ENCODE data around the gene NAALADL2. TPM values are rescaled to one million over a fixed set of nuclear protein-coding genes. Genes with fewer than 3 reads are reported as not detected.

The NAALADL2 gene
- total and polyA plus RNA-seq, 2 donors (not counting 1 experiment from before 2014, with no cell fraction given): not detected

- H3K4me1 Mint-ChIP-seq: no peaks in the 10 kb centered on the region
- H3K4me2 ChIP-seq (replicated peaks; ENCODE audit: low read depth, low read length, poor library complexity, severe bottlenecking): no peak overlapping the region
- H3K27me3 ChIP-seq (replicated peaks in 1 of 4; ENCODE audit: control extremely low read depth in 1 of 4, control insufficient read depth in 3 of 4, insufficient read depth in 4 of 4, low read length in 3 of 4): no peaks in the 10 kb centered on the region
- 100% methylated on average over 4 of the region's 6 CpGs for WGBS (ENCODE audit: insufficient coverage)
- H4K20me1 ChIP-seq (ENCODE audit: control insufficient read depth, insufficient read depth, low read length, poor library complexity, severe bottlenecking): no peaks in the 10 kb centered on the region
- no peaks in the 10 kb centered on the region for H3K36me3 ChIP-seq (replicated peaks in 1 of 2; ENCODE audit: control extremely low read depth in 1 of 2, control insufficient read depth in 1 of 2, extremely low read depth in 1 of 2, insufficient read depth in 2 of 2, low read length in 1 of 2)
- no peaks in the 10 kb centered on the region for H3K4me1 ChIP-seq (ENCODE audit: control insufficient read depth in 2 of 2, insufficient read depth in 2 of 2, low read length in 2 of 2)
- ChIA-PET POLR2A (no interaction called here), CTCF (no interaction called here)
- H3K27me3 Mint-ChIP-seq: no peaks in the 10 kb centered on the region
- no peaks in the 10 kb centered on the region for H3K79me2 ChIP-seq (ENCODE audit: control insufficient read depth, insufficient read depth, low read length)
- intact Hi-C loops (cut with micrococcal nuclease): no loop called here
- no peak overlapping the region for H2AFZ ChIP-seq (ENCODE audit: insufficient read depth, low read depth, low read length, poor library complexity, severe bottlenecking)
- H3K4me3 Mint-ChIP-seq: no peak overlapping the region
- H3K9me3 Mint-ChIP-seq (ENCODE audit: insufficient read depth): no peaks in the 10 kb centered on the region
- TF ChIP-seq, protein P1, sequence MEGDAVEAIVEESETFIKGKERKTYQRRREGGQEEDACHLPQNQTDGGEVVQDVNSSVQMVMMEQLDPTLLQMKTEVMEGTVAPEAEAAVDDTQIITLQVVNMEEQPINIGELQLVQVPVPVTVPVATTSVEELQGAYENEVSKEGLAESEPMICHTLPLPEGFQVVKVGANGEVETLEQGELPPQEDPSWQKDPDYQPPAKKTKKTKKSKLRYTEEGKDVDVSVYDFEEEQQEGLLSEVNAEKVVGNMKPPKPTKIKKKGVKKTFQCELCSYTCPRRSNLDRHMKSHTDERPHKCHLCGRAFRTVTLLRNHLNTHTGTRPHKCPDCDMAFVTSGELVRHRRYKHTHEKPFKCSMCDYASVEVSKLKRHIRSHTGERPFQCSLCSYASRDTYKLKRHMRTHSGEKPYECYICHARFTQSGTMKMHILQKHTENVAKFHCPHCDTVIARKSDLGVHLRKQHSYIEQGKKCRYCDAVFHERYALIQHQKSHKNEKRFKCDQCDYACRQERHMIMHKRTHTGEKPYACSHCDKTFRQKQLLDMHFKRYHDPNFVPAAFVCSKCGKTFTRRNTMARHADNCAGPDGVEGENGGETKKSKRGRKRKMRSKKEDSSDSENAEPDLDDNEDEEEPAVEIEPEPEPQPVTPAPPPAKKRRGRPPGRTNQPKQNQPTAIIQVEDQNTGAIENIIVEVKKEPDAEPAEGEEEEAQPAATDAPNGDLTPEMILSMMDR (IDR thresholded peaks at IDR 0.05): no peak
- no peak for TF ChIP-seq EZH2 (IDR thresholded peaks at IDR 0.05; ENCODE audit: borderline replicate concordance, insufficient read depth, low read depth, low read length, poor library complexity, severe bottlenecking)
- H3K27ac Mint-ChIP-seq: no peak overlapping the region
- peaks cover 0 to 5% (median 4%) of the 10 kb centered on the region in 3 donors for H3K9me3 ChIP-seq (ENCODE audit: control extremely low read depth in 1 of 3, control insufficient read depth in 2 of 3, insufficient read depth in 1 of 3, low read length in 2 of 3)
- DNase-seq: no peak
- H3K4me3 ChIP-seq (ENCODE audit: control extremely low read depth in 1 of 5, extremely low read depth in 1 of 5, insufficient read depth in 1 of 5, low read depth in 2 of 5, low read length in 4 of 5): no peak overlapping the region
- H3K9ac ChIP-seq (ENCODE audit: low read length): no peak overlapping the region
- ATAC-seq (ENCODE audit: low read depth): no peak
- no peak overlapping the region for H3K27ac ChIP-seq (ENCODE audit: low read length in 2 of 2)
Measured at GRCh38 chr3:174891524-174892203, 32.5 kb downstream of the NAALADL2 start.

- Histone ChIP-seq H3K4me1 (ENCODE audit: control insufficient read depth in 2 of 2, insufficient read depth in 2 of 2, low read length in 2 of 2) (no peaks in the 10 kb centered on the region), H3K27ac (ENCODE audit: low read length in 2 of 2) (no peak overlapping the region), H3K4me3 (ENCODE audit: control extremely low read depth in 1 of 5, extremely low read depth in 1 of 5, insufficient read depth in 1 of 5, low read depth in 2 of 5, low read length in 4 of 5) (no peak overlapping the region), H3K79me2 (ENCODE audit: control insufficient read depth, insufficient read depth, low read length) (no peaks in the 10 kb centered on the region), H3K9me3 (ENCODE audit: control extremely low read depth in 1 of 3, control insufficient read depth in 2 of 3, insufficient read depth in 1 of 3, low read length in 2 of 3) (no peaks in the 10 kb centered on the region), H3K4me2 (replicated peaks; ENCODE audit: low read depth, low read length, poor library complexity, severe bottlenecking) (no peak overlapping the region), H3K36me3 (replicated peaks in 1 of 2; ENCODE audit: control extremely low read depth in 1 of 2, control insufficient read depth in 1 of 2, extremely low read depth in 1 of 2, insufficient read depth in 2 of 2, low read length in 1 of 2) (no peaks in the 10 kb centered on the region), H2AFZ (ENCODE audit: insufficient read depth, low read depth, low read length, poor library complexity, severe bottlenecking) (no peak overlapping the region), H3K9ac (ENCODE audit: low read length) (no peak overlapping the region), H3K27me3 (replicated peaks in 1 of 4; ENCODE audit: control extremely low read depth in 1 of 4, control insufficient read depth in 3 of 4, insufficient read depth in 4 of 4, low read length in 3 of 4) (no peaks in the 10 kb centered on the region), H4K20me1 (ENCODE audit: control insufficient read depth, insufficient read depth, low read length, poor library complexity, severe bottlenecking) (no peaks in the 10 kb centered on the region)
- Mint-ChIP-seq H3K4me1 (no peaks in the 10 kb centered on the region), H3K4me3 (no peak overlapping the region), H3K27me3 (no peaks in the 10 kb centered on the region), H3K9me3 (ENCODE audit: insufficient read depth) (peaks cover 6% of the 10 kb centered on the region), H3K27ac (no peak overlapping the region)
- TF ChIP-seq, protein P1 (IDR thresholded peaks at IDR 0.05): no peak
- no peak for TF ChIP-seq EZH2 (IDR thresholded peaks at IDR 0.05; ENCODE audit: borderline replicate concordance, insufficient read depth, low read depth, low read length, poor library complexity, severe bottlenecking)
- POLR2A ChIA-PET: no interaction called here
- ATAC-seq (ENCODE audit: low read depth): no peak
- no peak for DNase-seq
- CTCF ChIA-PET: no interaction called here
- intact Hi-C loops (cut with micrococcal nuclease): no loop called here
Measured at GRCh38 chr3:174907027-174907426, 47.9 kb downstream of the NAALADL2 start.

Data from B cell (primary cell).